GM12878 (cell line): ENCODE data around the gene MT1G. TPM values are rescaled to one million over a fixed set of nuclear protein-coding genes. Genes with fewer than 3 reads are reported as not detected.

ENCODE experiments used
- BCL3 ChIP-seq: IDR thresholded peaks from 2 replicates; pipeline ENCODE4 v1.6.1; 2011; ENCODE audit warnings: borderline replicate concordance, low read depth, mild to moderate bottlenecking, moderate library complexity, low read length; ENCODE audit not compliant: insufficient read depth, poor library complexity, severe bottlenecking
- BHLHE40 ChIP-seq, 2 experiments: fragments of 450-650 bp in 1 of 2; IDR thresholded peaks; 2 replicates each; pipeline ENCODE4 v1.6.1; 2011 to 2017; ENCODE audit warnings: low read depth in 2 of 2, borderline replicate concordance in 1 of 2, improper control_type of control experiment in 1 of 2, low read length in 1 of 2, mild to moderate bottlenecking in 1 of 2
- EED ChIP-seq: sonication (generic); IDR thresholded peaks from 2 replicates; pipeline ENCODE4 v1.6.1; 2016; ENCODE audit warnings: antibody characterized with exemption, low read depth
- EP300 ChIP-seq, 2 experiments: fragments of 150-350 bp in 1 of 2; IDR thresholded peaks; 2 replicates each; pipeline ENCODE4 v1.6.1; 2011 to 2012; ENCODE audit warnings: low read depth in 2 of 2, low read length in 2 of 2, borderline replicate concordance in 1 of 2, improper control_type of control experiment in 1 of 2, inconsistent platforms in 1 of 2; ENCODE audit not compliant: control insufficient read depth in 1 of 2
- ETV6 ChIP-seq, 2 experiments: fragments of 450-650 bp in 1 of 2; IDR thresholded peaks in 1 of 2; conservative IDR thresholded peaks in 1 of 2; 2 replicates each; pipeline ENCODE4 v1.6.1; 2014; ENCODE audit warnings: antibody characterized with exemption in 1 of 2, borderline replicate concordance in 1 of 2, low read depth in 1 of 2, mild to moderate bottlenecking in 1 of 2, moderate library complexity in 1 of 2
- HCFC1 ChIP-seq: fragments of 150-350 bp; IDR thresholded peaks from 2 replicates; pipeline ENCODE4 v1.6.1; 2014; ENCODE audit warnings: low read length
- IKZF1 ChIP-seq: fragments of 450-650 bp; conservative IDR thresholded peaks from 2 replicates; pipeline ENCODE4 v1.6.1; 2017; ENCODE audit warnings: antibody characterized with exemption, mild to moderate bottlenecking
- IRF4 ChIP-seq: IDR thresholded peaks from 2 replicates; pipeline ENCODE4 v1.6.1; 2011; ENCODE audit warnings: low read depth, low read length
- KLF5 ChIP-seq: fragments of 450-650 bp; IDR thresholded peaks from 2 replicates; pipeline ENCODE4 v1.6.1; 2014; ENCODE audit warnings: mild to moderate bottlenecking; ENCODE audit not compliant: partially characterized antibody
- MEF2B ChIP-seq: fragments of 450-650 bp; IDR thresholded peaks from 2 replicates; pipeline ENCODE4 v1.6.1; 2018; ENCODE audit warnings: mild to moderate bottlenecking, moderate library complexity; ENCODE audit not compliant: partially characterized antibody, poor library complexity, severe bottlenecking
- NFXL1 ChIP-seq: fragments of 450-650 bp; IDR thresholded peaks from 2 replicates; pipeline ENCODE4 v1.6.1; 2017; ENCODE audit warnings: antibody characterized with exemption, mild to moderate bottlenecking, borderline replicate concordance
- POLR2A ChIP-seq: IDR thresholded peaks from 2 replicates; pipeline ENCODE4 v1.6.1; 2011; ENCODE audit warnings: low read depth, mild to moderate bottlenecking, low read length
- POLR2AphosphoS2 ChIP-seq: IDR thresholded peaks from 2 replicates; pipeline ENCODE4 v1.6.1; 2011; ENCODE audit warnings: low read depth, mild to moderate bottlenecking, low read length, improper control_type of control experiment, moderate library complexity
- RCOR1 ChIP-seq: conservative IDR thresholded peaks from 2 replicates; pipeline ENCODE4 v1.6.1; 2012; ENCODE audit warnings: low read depth, low read length, improper control_type of control experiment
- RELB ChIP-seq: fragments of 450-650 bp; IDR thresholded peaks from 2 replicates; pipeline ENCODE4 v1.6.1; 2017; ENCODE audit warnings: low read depth, mild to moderate bottlenecking, moderate library complexity
- SREBF2 ChIP-seq: IDR thresholded peaks from 2 replicates; pipeline ENCODE4 v1.6.1; 2012; ENCODE audit warnings: mild to moderate bottlenecking, low read length
- SRF ChIP-seq, 2 experiments: IDR thresholded peaks; 2 replicates each; pipeline ENCODE4 v1.6.1; 2011; ENCODE audit warnings: low read depth in 2 of 2, low read length in 2 of 2, mild to moderate bottlenecking in 1 of 2, moderate library complexity in 1 of 2
- STAT3 ChIP-seq: IDR thresholded peaks from 2 replicates; pipeline ENCODE4 v1.6.1; 2011; ENCODE audit warnings: low read depth, low read length, improper control_type of control experiment
- WRNIP1 ChIP-seq: IDR thresholded peaks from 2 replicates; pipeline ENCODE4 v1.6.1; 2011; ENCODE audit warnings: low read depth, low read length, improper control_type of control experiment, borderline replicate concordance
- YY1 ChIP-seq: IDR thresholded peaks from 2 replicates; pipeline ENCODE4 v1.6.1; 2011; ENCODE audit warnings: low read depth, mild to moderate bottlenecking, low read length
- polyA plus RNA-seq, 11 experiments: library from polyadenylated mRNA; depleted of rRNA in 4 of 11; unstranded in 6 of 11; stranded (reverse) in 5 of 11; fragments of >200 nt; fragmentation: Nextera tagmentation in 4 of 11; fragmentation: Illumina TruSeq in 1 of 11; extraction: Ambion mirVana in 4 of 11; extraction: Trizol in 1 of 11; gene quantifications; 1 replicate in 1 of 11; 2 replicates in 10 of 11; pipeline versions ENCODE4 v1.2.1 to v1.2.3, GENCODE V29; 2011 to 2016; ENCODE audit warnings: inconsistent platforms in 2 of 11, missing spikeins in 2 of 11, low read depth in 1 of 11
- total RNA-seq, 4 experiments: library from RNA; depleted of rRNA in 3 of 4; stranded (reverse); fragments of >200 nt in 3 of 4; fragmentation: Illumina TruSeq in 1 of 4; extraction: Trizol in 1 of 4; gene quantifications; 2 replicates each; pipeline versions ENCODE4 v1.2.1 to v1.2.3, GENCODE V29; 2013 to 2021
- TF ChIP-seq, protein P1 (sequence below): fragments of 450-650 bp; IDR thresholded peaks from 2 replicates; pipeline ENCODE4 v1.6.1; 2017; ENCODE audit warnings: antibody characterized with exemption, mild to moderate bottlenecking, moderate library complexity
- TF ChIP-seq, protein P2 (sequence below): IDR thresholded peaks from 2 replicates; pipeline ENCODE4 v1.6.1; 2011; ENCODE audit warnings: low read depth, mild to moderate bottlenecking, low read length, moderate library complexity, borderline replicate concordance; ENCODE audit errors: extremely low read depth

MT1G gene
- total and polyA plus RNA-seq, 10 of the 15 experiments (the other 5 are each of a cell fraction or from before 2014, with no cell fraction given), result 1.2 to 9.1 (median 4.6) TPM

- TF ChIP-seq YY1 (no peak), STAT3 (no peak), EED (0 out of 2 replicates have a peak, but pooled peaks have one; percentile 27), HCFC1 (no peak), SREBF2 (no peak), RCOR1 (no peak), SRF (IDR thresholded peaks at IDR 0.05; ENCODE audit: low read depth in 2 of 2, low read length in 2 of 2) (no peak), NFXL1 (no peak), POLR2A (no peak), EP300 (IDR thresholded peaks at IDR 0.05; ENCODE audit: borderline replicate concordance in 1 of 2, control insufficient read depth in 1 of 2, low read depth in 2 of 2, low read length in 2 of 2) (no peak; a peak in 1 of 4 replicates), BHLHE40 (IDR thresholded peaks at IDR 0.05; ENCODE audit: borderline replicate concordance in 1 of 2, low read depth in 2 of 2, low read length in 1 of 2) (peak; percentile 21 to 53; a peak in 2 of 4 replicates), IRF4 (0 out of 2 replicates have a peak, but pooled peaks have one; percentile 57), MEF2B (peak; percentile 14), RELB (peak; percentile 65), IKZF1 (no peak; the same call in 1 of the 2 replicates), KLF5 (no peak), BCL3 (no peak), ETV6 (conservative IDR thresholded peaks at IDR 0.05 in 1 of 2, IDR thresholded peaks at IDR 0.05 in 1 of 2; ENCODE audit: borderline replicate concordance in 1 of 2, low read depth in 1 of 2) (no peak), WRNIP1 (no peak), POLR2AphosphoS2 (no peak)
- TF ChIP-seq, protein P1, sequence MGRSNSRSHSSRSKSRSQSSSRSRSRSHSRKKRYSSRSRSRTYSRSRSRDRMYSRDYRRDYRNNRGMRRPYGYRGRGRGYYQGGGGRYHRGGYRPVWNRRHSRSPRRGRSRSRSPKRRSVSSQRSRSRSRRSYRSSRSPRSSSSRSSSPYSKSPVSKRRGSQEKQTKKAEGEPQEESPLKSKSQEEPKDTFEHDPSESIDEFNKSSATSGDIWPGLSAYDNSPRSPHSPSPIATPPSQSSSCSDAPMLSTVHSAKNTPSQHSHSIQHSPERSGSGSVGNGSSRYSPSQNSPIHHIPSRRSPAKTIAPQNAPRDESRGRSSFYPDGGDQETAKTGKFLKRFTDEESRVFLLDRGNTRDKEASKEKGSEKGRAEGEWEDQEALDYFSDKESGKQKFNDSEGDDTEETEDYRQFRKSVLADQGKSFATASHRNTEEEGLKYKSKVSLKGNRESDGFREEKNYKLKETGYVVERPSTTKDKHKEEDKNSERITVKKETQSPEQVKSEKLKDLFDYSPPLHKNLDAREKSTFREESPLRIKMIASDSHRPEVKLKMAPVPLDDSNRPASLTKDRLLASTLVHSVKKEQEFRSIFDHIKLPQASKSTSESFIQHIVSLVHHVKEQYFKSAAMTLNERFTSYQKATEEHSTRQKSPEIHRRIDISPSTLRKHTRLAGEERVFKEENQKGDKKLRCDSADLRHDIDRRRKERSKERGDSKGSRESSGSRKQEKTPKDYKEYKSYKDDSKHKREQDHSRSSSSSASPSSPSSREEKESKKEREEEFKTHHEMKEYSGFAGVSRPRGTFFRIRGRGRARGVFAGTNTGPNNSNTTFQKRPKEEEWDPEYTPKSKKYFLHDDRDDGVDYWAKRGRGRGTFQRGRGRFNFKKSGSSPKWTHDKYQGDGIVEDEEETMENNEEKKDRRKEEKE, result no peak
- TF ChIP-seq, protein P2, sequence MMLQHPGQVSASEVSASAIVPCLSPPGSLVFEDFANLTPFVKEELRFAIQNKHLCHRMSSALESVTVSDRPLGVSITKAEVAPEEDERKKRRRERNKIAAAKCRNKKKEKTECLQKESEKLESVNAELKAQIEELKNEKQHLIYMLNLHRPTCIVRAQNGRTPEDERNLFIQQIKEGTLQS, result no peak
These were observed 37.7 kb downstream of the MT1G start (continued) for GRCh38 chr16:56630134-56630533.
